NCI-H2029 treated with DMSO at 0.1 percent for 48 hours (cell line): ENCODE data around the gene PLCB2.

ENCODE experiments used
- DNase-seq: peaks from one replicate; lab custom pipeline; 2025; lab: John Stamatoyannopoulos, UW

The PLCB2 gene

GRCh38 chr15:40323953-40324937 lies 16.5 kb upstream of the PLCB2 start:
- DNase-seq: no peak

GRCh38 chr15:40323239-40323952 lies 15.7 kb upstream of the PLCB2 start, which contains the start of gene INAFM2:
Gene INAFM2 (plus strand): TSS chr15:40323692. CDS start chr15:40324056, 364 bp downstream.
- DNase-seq: no peak

- DNase-seq: no peak
Observed at GRCh38 chr15:40322531-40323238, 14.9 kb upstream of the PLCB2 start.

- no peak for DNase-seq
Observed at GRCh38 chr15:40320931-40321371, 13.2 kb upstream of the PLCB2 start.

GRCh38 chr15:40320409-40320808 lies 12.7 kb upstream of the PLCB2 start:
- no peak for DNase-seq

- DNase-seq: no peak
Observed at GRCh38 chr15:40317580-40317979, 9.8 kb upstream of the PLCB2 start.

- no peak for DNase-seq
Observed at GRCh38 chr15:40316931-40317330, 9.2 kb upstream of the PLCB2 start.

- no peak for DNase-seq
Observed at GRCh38 chr15:40314723-40315276, 7.1 kb upstream of the PLCB2 start.

- DNase-seq: peak; percentile 37
Observed at GRCh38 chr15:40313531-40314398, 6.0 kb upstream of the PLCB2 start.

GRCh38 chr15:40312370-40313158 lies 4.8 kb upstream of the PLCB2 start:
- DNase-seq: no peak

- no peak for DNase-seq
Observed at GRCh38 chr15:40310993-40311392, 3.3 kb upstream of the PLCB2 start.

- DNase-seq: no peak
Observed at GRCh38 chr15:40310001-40310959, 2.5 kb upstream of the PLCB2 start.

GRCh38 chr15:40309344-40309862 lies 1.7 kb upstream of the PLCB2 start:
- no peak for DNase-seq

- no peak for DNase-seq
Observed at GRCh38 chr15:40306908-40307307, 827 bp downstream of the PLCB2 start.

- no peak for DNase-seq
Observed at GRCh38 chr15:40306371-40306770, 1.4 kb downstream of the PLCB2 start.

- no peak for DNase-seq
Observed at GRCh38 chr15:40305281-40305680, 2.5 kb downstream of the PLCB2 start.

- DNase-seq: no peak
Observed at GRCh38 chr15:40303576-40303975, 4.2 kb downstream of the PLCB2 start.

GRCh38 chr15:40302981-40303380 lies 4.8 kb downstream of the PLCB2 start:
- no peak for DNase-seq
